Measurements from ENCODE around the gene ARHGEF7.
"Not testable (repeated sequence)": the region's sequence is repeated elsewhere in the genome, so short reads cannot be mapped to it uniquely, and the experiment has no call there.

The ARHGEF7 gene

GRCh38 chr13:111184458-111185401 is 69.6 kb downstream of the ARHGEF7 start:
- DNase-seq (ENCODE audit: low read depth, low spot score): peak; percentile 96
- H3K4me3 ChIP-seq (ENCODE audit: low read length): peak overlapping the region; percentile 56

GRCh38 chr13:111186305-111186935 is 71.3 kb downstream of the ARHGEF7 start:
- DNase-seq (ENCODE audit: low read depth, low spot score): no peak
- H3K4me3 ChIP-seq (ENCODE audit: low read length): peak overlapping the region; percentile 56

GRCh38 chr13:111187960-111188541 is 72.9 kb downstream of the ARHGEF7 start:
- no peak for DNase-seq (ENCODE audit: low read depth, low spot score)
- peak overlapping the region; percentile 31 for H3K4me3 ChIP-seq (ENCODE audit: low read length)

GRCh38 chr13:111189064-111189505 is 74.0 kb downstream of the ARHGEF7 start:
- peak; percentile 96 for DNase-seq (ENCODE audit: low read depth, low spot score)
- H3K4me3 ChIP-seq (ENCODE audit: low read length): peak overlapping the region; percentile 34

GRCh38 chr13:111189516-111189915 is 74.4 kb downstream of the ARHGEF7 start:
- H3K4me3 ChIP-seq (ENCODE audit: low read length): peak overlapping the region; percentile 34
- not testable (repeated sequence) for DNase-seq (ENCODE audit: low read depth, low spot score)

GRCh38 chr13:111193223-111193622 is 78.1 kb downstream of the ARHGEF7 start:
- H3K4me3 ChIP-seq (ENCODE audit: low read length); DNase-seq (ENCODE audit: low read depth, low spot score): not testable (repeated sequence)

- H3K4me3 ChIP-seq (ENCODE audit: low read length); DNase-seq (ENCODE audit: low read depth, low spot score): not testable (repeated sequence)
These were observed 79.5 kb downstream of the ARHGEF7 start for GRCh38 chr13:111194651-111195050.

GRCh38 chr13:111198732-111199378 is 83.7 kb downstream of the ARHGEF7 start:
- DNase-seq (ENCODE audit: low read depth, low spot score); H3K4me3 ChIP-seq (ENCODE audit: low read length): not testable (repeated sequence)

GRCh38 chr13:111201304-111201940 is 86.3 kb downstream of the ARHGEF7 start:
- H3K4me3 ChIP-seq (ENCODE audit: low read length): peak overlapping the region; percentile 11; the same call in 1 of the 2 replicates
- no peak for DNase-seq (ENCODE audit: low read depth, low spot score)

GRCh38 chr13:111202156-111202621 is 87.1 kb downstream of the ARHGEF7 start:
- DNase-seq (ENCODE audit: low read depth, low spot score): no peak
- no peak overlapping the region for H3K4me3 ChIP-seq (ENCODE audit: low read length)

GRCh38 chr13:111202745-111203144 is 87.6 kb downstream of the ARHGEF7 start:
- DNase-seq (ENCODE audit: low read depth, low spot score): peak; percentile 68
- no peak overlapping the region for H3K4me3 ChIP-seq (ENCODE audit: low read length)

- H3K4me3 ChIP-seq (ENCODE audit: low read length): no peak overlapping the region
- DNase-seq (ENCODE audit: low read depth, low spot score): no peak
These were observed 88.8 kb downstream of the ARHGEF7 start for GRCh38 chr13:111203736-111204389.

GRCh38 chr13:111204438-111205177 is 89.5 kb downstream of the ARHGEF7 start:
- no peak for DNase-seq (ENCODE audit: low read depth, low spot score)
- H3K4me3 ChIP-seq (ENCODE audit: low read length): no peak overlapping the region

GRCh38 chr13:111206148-111206547 is 91.0 kb downstream of the ARHGEF7 start:
- DNase-seq (ENCODE audit: low read depth, low spot score): no peak
- no peak overlapping the region for H3K4me3 ChIP-seq (ENCODE audit: low read length)

- no peak overlapping the region for H3K4me3 ChIP-seq (ENCODE audit: low read length)
- DNase-seq (ENCODE audit: low read depth, low spot score): no peak
These were observed 94.5 kb downstream of the ARHGEF7 start for GRCh38 chr13:111209613-111210012.

GRCh38 chr13:111210091-111210490 is 95.0 kb downstream of the ARHGEF7 start:
- no peak for DNase-seq (ENCODE audit: low read depth, low spot score)
- no peak overlapping the region for H3K4me3 ChIP-seq (ENCODE audit: low read length)

- no peak overlapping the region for H3K4me3 ChIP-seq (ENCODE audit: low read length)
- DNase-seq (ENCODE audit: low read depth, low spot score): no peak
These were observed 95.7 kb downstream of the ARHGEF7 start for GRCh38 chr13:111210544-111211469.
